SKM-1 treated with dmso at 0.1 percent for 144 hours (cell line): Measurements from ENCODE around the gene CEP85.

Experiments
- DNase-seq: peaks from one replicate; lab custom pipeline; 2025; ENCODE audit not compliant: unreplicated experiment; lab: John Stamatoyannopoulos, UW

CEP85 gene

GRCh38 chr1:26233903-26234643 lies at the start of gene CEP85:
CEP85 (plus strand) TSS chr1:26234200; CDS start chr1:26239784, 5,584 bp downstream.
- peak; percentile 96 for DNase-seq

- no peak for DNase-seq
These were observed 49.1 kb upstream of the CEP85 start for GRCh38 chr1:26184883-26185282.

- DNase-seq, result no peak
These were observed 46.1 kb upstream of the CEP85 start for GRCh38 chr1:26187882-26188281.

- DNase-seq, result no peak
These were observed 45.5 kb upstream of the CEP85 start for GRCh38 chr1:26188477-26188876.

- DNase-seq, result no peak
These were observed 44.7 kb upstream of the CEP85 start for GRCh38 chr1:26189331-26189730.

GRCh38 chr1:26189751-26190275 lies 44.2 kb upstream of the CEP85 start:
- DNase-seq, result no peak

GRCh38 chr1:26190373-26190987 lies 43.5 kb upstream of the CEP85 start, which contains the start of gene CATSPER4:
CATSPER4 (plus strand) TSS chr1:26190602; CDS start chr1:26190628, 26 bp downstream.
- no peak for DNase-seq

- DNase-seq, result no peak
These were observed 42.3 kb upstream of the CEP85 start for GRCh38 chr1:26191739-26192138.

GRCh38 chr1:26195805-26196204 lies 38.2 kb upstream of the CEP85 start:
- DNase-seq, result no peak

GRCh38 chr1:26197301-26197700 lies 36.7 kb upstream of the CEP85 start:
- DNase-seq, result no peak

GRCh38 chr1:26197813-26198212 lies 36.2 kb upstream of the CEP85 start:
- no peak for DNase-seq

GRCh38 chr1:26200413-26200812 lies 33.6 kb upstream of the CEP85 start:
- DNase-seq, result no peak

- DNase-seq, result no peak
These were observed 30.2 kb upstream of the CEP85 start for GRCh38 chr1:26203642-26204318.

- no peak for DNase-seq
These were observed 23.7 kb upstream of the CEP85 start for GRCh38 chr1:26210147-26210870.

GRCh38 chr1:26212726-26213125 lies 21.3 kb upstream of the CEP85 start:
- no peak for DNase-seq

GRCh38 chr1:26213335-26213905 lies 20.6 kb upstream of the CEP85 start:
- no peak for DNase-seq

GRCh38 chr1:26215246-26215645 lies 18.8 kb upstream of the CEP85 start:
- DNase-seq, result no peak

GRCh38 chr1:26218906-26219494 lies 15.0 kb upstream of the CEP85 start:
- no peak for DNase-seq

- DNase-seq, result no peak
These were observed 13.6 kb upstream of the CEP85 start for GRCh38 chr1:26220199-26220912.

- DNase-seq, result no peak
These were observed 12.9 kb upstream of the CEP85 start for GRCh38 chr1:26221094-26221493.
